CD14-positive monocyte (primary cell): ENCODE data around the gene TRDN. TPM values are rescaled to one million over a fixed set of nuclear protein-coding genes. Genes with fewer than 3 reads are reported as not detected.

Experiments
- DNase-seq, 3 donors: peaks; one replicate each; pipeline ENCODE4 v3.0.0-alpha.2; 2011 to 2022
- H2AFZ ChIP-seq: 2 replicates; pipeline ENCODE4 v1.6.0; 2012; ENCODE audit warnings: mild to moderate bottlenecking, low read depth, low read length, inconsistent platforms; ENCODE audit not compliant: insufficient read depth, poor library complexity, severe bottlenecking
- H3K27ac ChIP-seq, 2 donors: 1 replicate in 1 of 2; 2 replicates in 1 of 2; pipeline ENCODE4 v1.5.1; 2012 to 2013; ENCODE audit warnings: low read length in 2 of 2, control low read depth in 1 of 2, inconsistent platforms in 1 of 2, low read depth in 1 of 2, mild to moderate bottlenecking in 1 of 2
- H3K27me3 ChIP-seq, 2 donors: one replicate each; pipeline versions ENCODE4 v1.6.0 to v1.6.1; 2011 to 2013; ENCODE audit warnings: low read length in 2 of 2; ENCODE audit not compliant: control insufficient read depth in 2 of 2, insufficient read depth in 2 of 2
- H3K36me3 ChIP-seq, 2 donors: replicated peaks in 1 of 2; 1 replicate in 1 of 2; 2 replicates in 1 of 2; pipeline versions ENCODE4 v1.5.1 to v1.6.1; 2012 to 2013; ENCODE audit warnings: low read length in 2 of 2, control low read depth in 1 of 2, inconsistent platforms in 1 of 2, mild to moderate bottlenecking in 1 of 2; ENCODE audit not compliant: insufficient read depth in 2 of 2, control insufficient read depth in 1 of 2
- H3K4me1 ChIP-seq, 2 donors: 1 replicate in 1 of 2; 2 replicates in 1 of 2; pipeline versions ENCODE4 v1.5.1 to v1.6.1; 2012 to 2013; ENCODE audit warnings: low read length in 2 of 2, control low read depth in 1 of 2, inconsistent platforms in 1 of 2, mild to moderate bottlenecking in 1 of 2, moderate library complexity in 1 of 2; ENCODE audit not compliant: insufficient read depth in 2 of 2, control insufficient read depth in 1 of 2
- H3K4me2 ChIP-seq: replicated peaks from 2 replicates; pipeline ENCODE3; 2012; ENCODE audit warnings: low read length, moderate library complexity, mild to moderate bottlenecking; ENCODE audit not compliant: poor library complexity, severe bottlenecking; ENCODE audit errors: extremely low read depth
- H3K4me3 ChIP-seq, 3 experiments: fragments of 200-600 bp in 1 of 3; sonication (generic) in 1 of 3; replicated peaks in 1 of 3; 1 replicate in 2 of 3; 2 replicates in 1 of 3; pipeline ENCODE4 v1.5.1; 2011 to 2013; ENCODE audit warnings: low read length in 3 of 3, mild to moderate bottlenecking in 3 of 3, control low read depth in 2 of 3, low read depth in 2 of 3, inconsistent platforms in 1 of 3, moderate library complexity in 1 of 3
- H3K79me2 ChIP-seq: 2 replicates; pipeline ENCODE4 v1.6.0; 2012; ENCODE audit warnings: mild to moderate bottlenecking, control low read depth, inconsistent platforms, low read length, moderate library complexity; ENCODE audit not compliant: insufficient read depth
- H3K9ac ChIP-seq: 2 replicates; pipeline ENCODE4 v1.6.0; 2017; ENCODE audit warnings: low read length, mild to moderate bottlenecking; ENCODE audit not compliant: insufficient read depth, poor library complexity, severe bottlenecking
- H3K9me3 ChIP-seq, 2 donors: replicated peaks in 1 of 2; 1 replicate in 1 of 2; 2 replicates in 1 of 2; pipeline versions ENCODE4 v1.5.1 to v1.6.1; 2012 to 2013; ENCODE audit warnings: low read length in 2 of 2, control low read depth in 1 of 2; ENCODE audit not compliant: control insufficient read depth in 1 of 2, insufficient read depth in 1 of 2
- H4K20me1 ChIP-seq: 2 replicates; pipeline ENCODE4 v1.6.0; 2012; ENCODE audit warnings: mild to moderate bottlenecking, low read length, control low read depth, moderate library complexity; ENCODE audit not compliant: insufficient read depth
- H3K27ac Mint-ChIP-seq, 7 donors: one replicate each; pipeline ENCODE4 v1.8.0; 2020; ENCODE audit warnings: mild to moderate bottlenecking in 7 of 7, mixed read lengths in 7 of 7, moderate library complexity in 6 of 7, inconsistent platforms in 2 of 7
- H3K27me3 Mint-ChIP-seq, 3 donors: one replicate each; pipeline ENCODE4 v1.8.0; 2021 to 2022; ENCODE audit warnings: low read depth in 3 of 3, mild to moderate bottlenecking in 3 of 3, mixed read lengths in 3 of 3, moderate library complexity in 3 of 3, inconsistent platforms in 1 of 3
- H3K36me3 Mint-ChIP-seq, 2 donors: one replicate each; pipeline ENCODE4 v1.8.0; 2020; ENCODE audit warnings: mixed read lengths in 2 of 2, inconsistent platforms in 1 of 2, mild to moderate bottlenecking in 1 of 2
- H3K4me1 Mint-ChIP-seq: one replicate; pipeline ENCODE4 v1.8.0; 2020; ENCODE audit warnings: mild to moderate bottlenecking, mixed read lengths
- H3K4me3 Mint-ChIP-seq, 2 donors: one replicate each; pipeline ENCODE4 v1.8.0; 2020; ENCODE audit warnings: mild to moderate bottlenecking in 2 of 2, mixed read lengths in 2 of 2, moderate library complexity in 1 of 2
- H3K9me3 Mint-ChIP-seq, 7 donors: one replicate each; pipeline ENCODE4 v1.8.0; 2020 to 2022; ENCODE audit warnings: mixed read lengths in 7 of 7, mild to moderate bottlenecking in 6 of 7, moderate library complexity in 6 of 7, inconsistent platforms in 2 of 7
- WGBS: methylation state at CpG from one replicate; pipeline ENCODE4 v1.1.5; 2013; ENCODE audit warnings: missing lambda C conversion rate; ENCODE audit not compliant: insufficient coverage; 5-methylcytosine and 5-hydroxymethylcytosine counted together
- intact Hi-C, 2 donors: fragments of 100-400 bp; cut with micrococcal nuclease; formaldehyde crosslinking; loops; one replicate each; pipeline versions ENCODE4 v1.15.0 to v1.15.1; 2023
- polyA plus RNA-seq, 3 donors: library from polyadenylated mRNA; depleted of rRNA in 1 of 3; unstranded in 2 of 3; stranded (reverse) in 1 of 3; fragments of 300-500 nt in 2 of 3; fragments of >200 nt in 1 of 3; fragmentation: Illumina TruSeq in 2 of 3; gene quantifications; 1 replicate in 2 of 3; 2 replicates in 1 of 3; pipeline ENCODE4 v1.2.3, GENCODE V29; 2012 to 2021
- TF ChIP-seq, protein P1 (sequence below): fragments of 200-600 bp; IDR thresholded peaks from one replicate; pipeline ENCODE4 v1.8.0; 2022; ENCODE audit warnings: antibody characterized with exemption, mild to moderate bottlenecking

TRDN gene
- polyA plus RNA-seq, 3 donors, result not detected

DNA sequence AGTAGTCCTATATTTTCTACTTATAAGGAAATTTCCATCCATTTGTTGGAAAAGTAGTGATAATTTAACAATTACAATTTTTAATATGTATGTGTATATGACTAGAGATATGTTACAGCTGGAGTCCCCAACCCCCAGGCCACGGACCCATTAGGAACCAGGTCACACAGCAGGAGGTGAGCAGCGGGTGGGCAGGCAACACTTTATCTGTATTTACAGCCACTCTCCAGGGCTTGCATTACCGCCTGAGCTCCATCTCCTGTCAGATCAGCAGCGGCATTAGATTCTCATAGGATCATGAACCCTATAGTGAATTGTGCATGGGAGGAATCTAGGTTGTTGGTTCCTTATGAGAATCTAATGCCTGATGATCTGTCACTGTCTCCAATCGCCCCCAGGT, 46.8 kb downstream of the TRDN start:
- Mint-ChIP-seq H3K9me3 (peaks cover 1 to 12% (median 6%) of the 10 kb centered on the region in 7 donors), H3K4me3 (no peak overlapping the region), H3K27me3 (no peaks in the 10 kb centered on the region), H3K4me1 (no peaks in the 10 kb centered on the region), H3K36me3 (no peaks in the 10 kb centered on the region), H3K27ac (no peak overlapping the region)
- H3K4me1 ChIP-seq, result no peaks in the 10 kb centered on the region
- no peak overlapping the region for H3K9ac ChIP-seq
- no peaks in the 10 kb centered on the region for H3K36me3 ChIP-seq
- no peak overlapping the region for H3K4me3 ChIP-seq
- no peaks in the 10 kb centered on the region for H3K79me2 ChIP-seq
- no peak overlapping the region for H3K4me2 ChIP-seq
- no peaks in the 10 kb centered on the region for H3K27me3 ChIP-seq
- no CpG with 5 or more reads among the region's 5 CpGs for WGBS
- H3K27ac ChIP-seq, result no peak overlapping the region
- intact Hi-C loops, result no loop called here
- no peaks in the 10 kb centered on the region for H3K9me3 ChIP-seq
- TF ChIP-seq, protein P1, sequence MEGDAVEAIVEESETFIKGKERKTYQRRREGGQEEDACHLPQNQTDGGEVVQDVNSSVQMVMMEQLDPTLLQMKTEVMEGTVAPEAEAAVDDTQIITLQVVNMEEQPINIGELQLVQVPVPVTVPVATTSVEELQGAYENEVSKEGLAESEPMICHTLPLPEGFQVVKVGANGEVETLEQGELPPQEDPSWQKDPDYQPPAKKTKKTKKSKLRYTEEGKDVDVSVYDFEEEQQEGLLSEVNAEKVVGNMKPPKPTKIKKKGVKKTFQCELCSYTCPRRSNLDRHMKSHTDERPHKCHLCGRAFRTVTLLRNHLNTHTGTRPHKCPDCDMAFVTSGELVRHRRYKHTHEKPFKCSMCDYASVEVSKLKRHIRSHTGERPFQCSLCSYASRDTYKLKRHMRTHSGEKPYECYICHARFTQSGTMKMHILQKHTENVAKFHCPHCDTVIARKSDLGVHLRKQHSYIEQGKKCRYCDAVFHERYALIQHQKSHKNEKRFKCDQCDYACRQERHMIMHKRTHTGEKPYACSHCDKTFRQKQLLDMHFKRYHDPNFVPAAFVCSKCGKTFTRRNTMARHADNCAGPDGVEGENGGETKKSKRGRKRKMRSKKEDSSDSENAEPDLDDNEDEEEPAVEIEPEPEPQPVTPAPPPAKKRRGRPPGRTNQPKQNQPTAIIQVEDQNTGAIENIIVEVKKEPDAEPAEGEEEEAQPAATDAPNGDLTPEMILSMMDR, result no peak
- no peaks in the 10 kb centered on the region for H4K20me1 ChIP-seq
- no peak for DNase-seq
- H2AFZ ChIP-seq, result no peak overlapping the region

DNA sequence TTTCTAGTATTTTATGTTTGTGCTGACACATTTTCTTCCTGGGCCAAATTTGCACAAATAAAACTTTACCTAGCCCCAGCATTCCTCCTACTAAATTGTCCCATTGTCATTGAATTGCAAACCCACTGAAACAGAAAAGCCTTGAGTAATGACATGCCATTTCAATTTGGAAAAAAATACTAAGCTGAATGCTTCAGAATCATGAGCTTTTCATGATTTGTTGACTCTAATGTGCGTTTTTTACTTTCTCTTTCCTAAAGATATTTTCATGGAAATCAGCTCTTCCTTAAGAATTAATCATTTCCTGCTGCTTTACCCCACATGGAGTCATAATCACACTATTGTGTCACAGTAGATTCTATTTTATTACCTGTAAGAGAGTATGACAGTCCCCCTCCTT, 47.4 kb downstream of the TRDN start:
- no CpG with 5 or more reads among the region's 1 CpG for WGBS
- intact Hi-C loops, result no loop called here

More for the DNA sequence above, 47.4 kb downstream of the TRDN start:
- no peaks in the 10 kb centered on the region for H3K4me1 Mint-ChIP-seq
- H4K20me1 ChIP-seq, result no peaks in the 10 kb centered on the region
- H3K36me3 Mint-ChIP-seq, result no peaks in the 10 kb centered on the region
- peaks cover 2 to 12% (median 6%) of the 10 kb centered on the region in 7 donors for H3K9me3 Mint-ChIP-seq
- H3K27ac Mint-ChIP-seq, result no peak overlapping the region
- H3K9ac ChIP-seq, result no peak overlapping the region
- no peaks in the 10 kb centered on the region for H3K27me3 ChIP-seq
- H3K27ac ChIP-seq, result no peak overlapping the region
- H3K4me2 ChIP-seq, result no peak overlapping the region
- TF ChIP-seq, protein P1, result no peak
- no peaks in the 10 kb centered on the region for H3K79me2 ChIP-seq
- DNase-seq, result no peak
- H3K9me3 ChIP-seq, result no peaks in the 10 kb centered on the region
- H3K36me3 ChIP-seq, result no peaks in the 10 kb centered on the region
- H3K27me3 Mint-ChIP-seq, result no peaks in the 10 kb centered on the region
- no peak overlapping the region for H3K4me3 ChIP-seq
- H2AFZ ChIP-seq, result no peak overlapping the region
- H3K4me1 ChIP-seq, result no peaks in the 10 kb centered on the region
- no peak overlapping the region for H3K4me3 Mint-ChIP-seq
